HL-60 (cell line): ENCODE results near the gene CACNA2D1.

ENCODE experiments used
- DNase-seq, 2 experiments: peaks; one replicate each; pipeline ENCODE4 v3.0.0-alpha.2; 2010 to 2020; ENCODE audit warnings: low read depth in 1 of 2, low spot score in 1 of 2
- H3K27ac ChIP-seq: fragments of 250-450 bp; sonication (Bioruptor Pico); replicated peaks from 2 replicates; pipeline ENCODE4 v1.5.1; 2020; ENCODE audit warnings: mild to moderate bottlenecking, moderate library complexity
- H3K27me3 ChIP-seq: fragments of 250-450 bp; sonication (Bioruptor Pico); 2 replicates; pipeline ENCODE4 v1.5.1; 2021; ENCODE audit warnings: mild to moderate bottlenecking, moderate library complexity; ENCODE audit not compliant: insufficient read depth, poor library complexity, severe bottlenecking
- H3K4me3 ChIP-seq: replicated peaks from 2 replicates; pipeline ENCODE4 v1.5.1; 2011; ENCODE audit warnings: mild to moderate bottlenecking, control low read depth, low read length; ENCODE audit not compliant: insufficient read depth
- GABPA ChIP-seq: IDR thresholded peaks from 2 replicates; pipeline ENCODE4 v1.6.1; 2012; ENCODE audit warnings: low read depth
- POLR2AphosphoS5 ChIP-seq: IDR thresholded peaks from 2 replicates; pipeline ENCODE4 v1.6.1; 2012; ENCODE audit warnings: low read depth
- SPI1 ChIP-seq: IDR thresholded peaks from 2 replicates; pipeline ENCODE4 v1.6.1; 2012; ENCODE audit warnings: low read depth, mild to moderate bottlenecking, borderline replicate concordance
- TF ChIP-seq, protein P1 (sequence below): IDR thresholded peaks from 2 replicates; pipeline ENCODE4 v1.6.1; 2012; ENCODE audit warnings: low read depth; ENCODE audit not compliant: insufficient replicate concordance
- TF ChIP-seq, protein P2 (sequence below): IDR thresholded peaks from one replicate; pipeline ENCODE4 v1.5.1; 2011; ENCODE audit warnings: low read length, control low read depth, inconsistent platforms; ENCODE audit not compliant: insufficient read depth

Gene CACNA2D1

GRCh38 chr7:82358009-82358578, 85.5 kb downstream of the CACNA2D1 start:
- no peaks in the 10 kb centered on the region for H3K27me3 ChIP-seq
- no peak for TF ChIP-seq POLR2AphosphoS5
- TF ChIP-seq, protein P1, sequence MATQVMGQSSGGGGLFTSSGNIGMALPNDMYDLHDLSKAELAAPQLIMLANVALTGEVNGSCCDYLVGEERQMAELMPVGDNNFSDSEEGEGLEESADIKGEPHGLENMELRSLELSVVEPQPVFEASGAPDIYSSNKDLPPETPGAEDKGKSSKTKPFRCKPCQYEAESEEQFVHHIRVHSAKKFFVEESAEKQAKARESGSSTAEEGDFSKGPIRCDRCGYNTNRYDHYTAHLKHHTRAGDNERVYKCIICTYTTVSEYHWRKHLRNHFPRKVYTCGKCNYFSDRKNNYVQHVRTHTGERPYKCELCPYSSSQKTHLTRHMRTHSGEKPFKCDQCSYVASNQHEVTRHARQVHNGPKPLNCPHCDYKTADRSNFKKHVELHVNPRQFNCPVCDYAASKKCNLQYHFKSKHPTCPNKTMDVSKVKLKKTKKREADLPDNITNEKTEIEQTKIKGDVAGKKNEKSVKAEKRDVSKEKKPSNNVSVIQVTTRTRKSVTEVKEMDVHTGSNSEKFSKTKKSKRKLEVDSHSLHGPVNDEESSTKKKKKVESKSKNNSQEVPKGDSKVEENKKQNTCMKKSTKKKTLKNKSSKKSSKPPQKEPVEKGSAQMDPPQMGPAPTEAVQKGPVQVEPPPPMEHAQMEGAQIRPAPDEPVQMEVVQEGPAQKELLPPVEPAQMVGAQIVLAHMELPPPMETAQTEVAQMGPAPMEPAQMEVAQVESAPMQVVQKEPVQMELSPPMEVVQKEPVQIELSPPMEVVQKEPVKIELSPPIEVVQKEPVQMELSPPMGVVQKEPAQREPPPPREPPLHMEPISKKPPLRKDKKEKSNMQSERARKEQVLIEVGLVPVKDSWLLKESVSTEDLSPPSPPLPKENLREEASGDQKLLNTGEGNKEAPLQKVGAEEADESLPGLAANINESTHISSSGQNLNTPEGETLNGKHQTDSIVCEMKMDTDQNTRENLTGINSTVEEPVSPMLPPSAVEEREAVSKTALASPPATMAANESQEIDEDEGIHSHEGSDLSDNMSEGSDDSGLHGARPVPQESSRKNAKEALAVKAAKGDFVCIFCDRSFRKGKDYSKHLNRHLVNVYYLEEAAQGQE, result no peak
- TF ChIP-seq, protein P2, sequence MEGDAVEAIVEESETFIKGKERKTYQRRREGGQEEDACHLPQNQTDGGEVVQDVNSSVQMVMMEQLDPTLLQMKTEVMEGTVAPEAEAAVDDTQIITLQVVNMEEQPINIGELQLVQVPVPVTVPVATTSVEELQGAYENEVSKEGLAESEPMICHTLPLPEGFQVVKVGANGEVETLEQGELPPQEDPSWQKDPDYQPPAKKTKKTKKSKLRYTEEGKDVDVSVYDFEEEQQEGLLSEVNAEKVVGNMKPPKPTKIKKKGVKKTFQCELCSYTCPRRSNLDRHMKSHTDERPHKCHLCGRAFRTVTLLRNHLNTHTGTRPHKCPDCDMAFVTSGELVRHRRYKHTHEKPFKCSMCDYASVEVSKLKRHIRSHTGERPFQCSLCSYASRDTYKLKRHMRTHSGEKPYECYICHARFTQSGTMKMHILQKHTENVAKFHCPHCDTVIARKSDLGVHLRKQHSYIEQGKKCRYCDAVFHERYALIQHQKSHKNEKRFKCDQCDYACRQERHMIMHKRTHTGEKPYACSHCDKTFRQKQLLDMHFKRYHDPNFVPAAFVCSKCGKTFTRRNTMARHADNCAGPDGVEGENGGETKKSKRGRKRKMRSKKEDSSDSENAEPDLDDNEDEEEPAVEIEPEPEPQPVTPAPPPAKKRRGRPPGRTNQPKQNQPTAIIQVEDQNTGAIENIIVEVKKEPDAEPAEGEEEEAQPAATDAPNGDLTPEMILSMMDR, result no peak
- TF ChIP-seq SPI1, result no peak
- TF ChIP-seq GABPA, result no peak
- no peak overlapping the region for H3K27ac ChIP-seq
- no peak for DNase-seq
- H3K4me3 ChIP-seq, result no peak overlapping the region

DNA sequence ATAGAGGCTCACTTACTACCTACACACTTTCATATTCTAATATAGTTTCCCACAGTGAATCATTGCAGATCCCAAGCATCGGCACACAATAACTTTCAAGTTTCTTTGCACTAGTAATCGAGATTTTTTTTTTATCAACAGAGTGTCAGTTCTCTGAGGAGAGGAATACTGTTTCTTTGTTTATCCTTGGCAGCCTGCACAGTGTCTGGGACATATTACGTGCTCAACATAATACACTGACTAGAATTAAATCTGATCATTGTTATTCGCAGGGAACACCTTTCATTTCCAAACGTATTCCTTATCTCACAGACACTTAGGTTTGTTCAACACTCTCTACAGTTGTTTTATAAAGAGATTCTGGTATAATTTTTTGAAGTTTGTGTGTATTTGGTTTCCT, 95.3 kb downstream of the CACNA2D1 start:
- DNase-seq, result no peak
- H3K27ac ChIP-seq, result no peak overlapping the region
- no peak overlapping the region for H3K4me3 ChIP-seq
- no peaks in the 10 kb centered on the region for H3K27me3 ChIP-seq
- TF ChIP-seq GABPA (no peak), SPI1 (no peak), POLR2AphosphoS5 (no peak)
- TF ChIP-seq, protein P2, result no peak
- TF ChIP-seq, protein P1, result no peak

DNA sequence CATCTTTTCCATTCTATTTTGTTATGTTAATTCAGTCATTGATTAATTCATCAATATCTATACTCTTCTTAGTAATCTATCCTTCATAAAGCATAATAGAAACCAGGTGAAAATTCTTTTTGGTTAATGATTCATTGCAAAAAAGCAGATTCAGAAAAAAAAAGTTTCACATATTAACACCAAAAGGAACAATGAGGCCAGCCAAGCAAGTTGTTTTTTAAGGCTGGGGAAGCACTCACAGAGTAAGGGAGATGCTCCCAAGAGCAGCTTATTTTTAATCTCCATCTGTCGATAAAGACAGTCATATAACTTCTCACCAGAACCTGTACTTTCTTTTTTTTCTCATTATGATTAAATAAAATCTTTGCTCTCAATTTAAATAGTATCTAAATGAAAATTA, 95.8 kb downstream of the CACNA2D1 start:
- Histone ChIP-seq H3K27ac (no peak overlapping the region), H3K4me3 (no peak overlapping the region), H3K27me3 (no peaks in the 10 kb centered on the region)
- no peak for TF ChIP-seq GABPA
- TF ChIP-seq POLR2AphosphoS5, result no peak
- TF ChIP-seq, protein P2, result no peak
- TF ChIP-seq, protein P1, result no peak
- TF ChIP-seq SPI1, result no peak
- no peak for DNase-seq
